Immature natural killer cell (primary cell): ENCODE data around the gene MORC3. TPM values are rescaled to one million over a fixed set of nuclear protein-coding genes. Genes with fewer than 3 reads are reported as not detected.
A peak's percentile ranks its signal among the peaks of the same experiment; 100 is the strongest.

Experiments
- DNase-seq, 3 donors: peaks; one replicate each; pipeline ENCODE4 v3.0.0; 2022; ENCODE audit warnings: mixed read lengths in 1 of 3
- H3K27ac Mint-ChIP-seq, 6 donors: one replicate each; pipeline ENCODE4 v1.8.0; 2020; ENCODE audit warnings: mixed read lengths in 6 of 6, mild to moderate bottlenecking in 5 of 6, inconsistent platforms in 4 of 6, moderate library complexity in 3 of 6
- H3K27me3 Mint-ChIP-seq, 3 donors: one replicate each; pipeline ENCODE4 v1.8.0; 2020 to 2021; ENCODE audit warnings: low read depth in 3 of 3, mild to moderate bottlenecking in 3 of 3, mixed read lengths in 3 of 3, moderate library complexity in 3 of 3, inconsistent platforms in 1 of 3
- H3K36me3 Mint-ChIP-seq, 3 donors: one replicate each; pipeline ENCODE4 v1.8.0; 2020; ENCODE audit warnings: mixed read lengths in 3 of 3, inconsistent platforms in 2 of 3, mild to moderate bottlenecking in 2 of 3
- H3K4me1 Mint-ChIP-seq, 2 donors: one replicate each; pipeline ENCODE4 v1.8.0; 2020; ENCODE audit warnings: inconsistent platforms in 2 of 2, mild to moderate bottlenecking in 2 of 2, mixed read lengths in 2 of 2, moderate library complexity in 1 of 2
- H3K4me3 Mint-ChIP-seq, 5 donors: one replicate each; pipeline ENCODE4 v1.8.0; 2020; ENCODE audit warnings: mild to moderate bottlenecking in 5 of 5, mixed read lengths in 5 of 5, inconsistent platforms in 3 of 5, moderate library complexity in 3 of 5
- H3K9me3 Mint-ChIP-seq, 6 donors: one replicate each; pipeline ENCODE4 v1.8.0; 2020; ENCODE audit warnings: mild to moderate bottlenecking in 6 of 6, mixed read lengths in 6 of 6, inconsistent platforms in 4 of 6, moderate library complexity in 3 of 6
- polyA plus RNA-seq, 3 donors: library from polyadenylated mRNA; unstranded; fragments of 300-500 nt; fragmentation: Illumina TruSeq; gene quantifications; one replicate each; pipeline ENCODE4 v1.2.3, GENCODE V29; 2021

The MORC3 gene
- polyA plus RNA-seq, 3 donors from 2014 or later = 22.0 to 40.6 (median 25.1) TPM

DNA sequence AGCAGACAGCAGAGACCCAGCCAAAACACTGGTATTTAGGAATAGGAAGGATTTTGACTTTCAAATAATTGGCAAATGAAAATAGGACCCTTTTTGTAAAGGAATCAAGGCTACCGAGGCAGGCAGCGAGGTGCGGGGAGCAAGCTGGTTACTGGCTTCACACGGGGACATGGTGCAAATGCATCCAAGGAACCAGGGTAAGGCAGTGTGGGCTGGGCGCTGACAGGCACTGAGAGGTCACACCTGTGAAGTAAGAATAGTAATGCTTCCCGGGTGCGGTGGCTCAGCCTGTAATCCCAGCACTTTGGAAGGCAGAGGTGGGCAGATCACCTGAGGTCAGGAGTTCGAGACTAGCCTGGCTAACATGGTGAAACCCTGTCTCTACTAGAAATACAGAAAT is 80.7 kb downstream of the MORC3 start:
- Mint-ChIP-seq H3K27me3 (peaks cover 0 to 1% (median 0%) of the 10 kb centered on the region in 3 donors), H3K27ac (no peak overlapping the region), H3K9me3 (no peaks in the 10 kb centered on the region), H3K4me1 (peaks cover 9 to 18% of the 10 kb centered on the region in 2 donors), H3K4me3 (no peak overlapping the region), H3K36me3 (peaks cover 6 to 30% (median 26%) of the 10 kb centered on the region in 3 donors)
- no peak for DNase-seq

DNA sequence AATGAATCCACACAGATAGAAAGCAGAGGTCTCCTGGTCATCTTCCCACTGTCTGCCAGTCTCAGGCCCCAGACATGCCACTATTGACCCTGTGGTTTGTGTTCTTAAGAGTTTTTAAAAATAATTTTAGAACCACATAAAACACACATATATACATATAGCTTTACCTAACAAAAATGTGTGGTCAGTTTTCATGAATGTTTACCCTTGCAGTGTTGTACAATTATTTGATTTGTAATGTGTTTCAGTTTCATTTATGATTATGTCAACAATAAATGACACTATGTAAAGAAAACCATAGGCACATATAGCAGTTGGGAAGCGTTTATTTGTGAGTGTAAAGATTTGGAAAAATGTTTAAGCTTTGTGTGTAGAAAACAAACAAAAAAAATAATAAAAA is 82.3 kb downstream of the MORC3 start:
- DNase-seq = no peak
- no peak overlapping the region for H3K27ac Mint-ChIP-seq
- peaks cover 9 to 18% of the 10 kb centered on the region in 2 donors for H3K4me1 Mint-ChIP-seq
- peaks cover 2 to 25% (median 23%) of the 10 kb centered on the region in 3 donors for H3K36me3 Mint-ChIP-seq
- no peaks in the 10 kb centered on the region for H3K9me3 Mint-ChIP-seq
- H3K4me3 Mint-ChIP-seq = no peak overlapping the region
- peaks cover 0 to 1% (median 0%) of the 10 kb centered on the region in 3 donors for H3K27me3 Mint-ChIP-seq

DNA sequence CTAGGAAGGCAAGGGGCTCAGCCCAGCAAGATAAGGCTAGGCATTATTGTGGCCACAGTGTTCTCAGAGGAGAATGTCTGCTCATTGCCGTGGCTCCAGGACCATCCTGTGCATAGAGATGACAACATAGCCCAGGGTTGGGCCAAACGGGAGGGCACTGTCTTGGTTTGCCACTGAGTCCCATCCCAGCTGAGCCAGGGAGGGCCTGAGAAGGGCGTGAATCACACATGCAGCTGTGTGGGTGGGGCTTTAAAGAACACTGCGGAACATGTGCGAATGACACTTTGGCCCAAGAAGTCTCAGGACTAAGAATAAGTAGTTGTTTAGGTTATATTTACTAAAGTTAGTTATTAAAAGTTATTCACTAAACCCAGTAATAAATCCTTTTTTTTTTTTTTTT is 83.7 kb downstream of the MORC3 start:
- peak overlapping the region; percentile 47 to 77 (median 71) for H3K4me3 Mint-ChIP-seq
- H3K27ac Mint-ChIP-seq = peak overlapping the region in 5 of 6 donors; percentile 20 to 82 (median 67)
- peaks cover 0 to 1% (median 0%) of the 10 kb centered on the region in 3 donors for H3K27me3 Mint-ChIP-seq
- peaks cover 4 to 34% (median 28%) of the 10 kb centered on the region in 3 donors for H3K36me3 Mint-ChIP-seq
- H3K4me1 Mint-ChIP-seq = peaks cover 9 to 18% of the 10 kb centered on the region in 2 donors
- peak; percentile 29 to 42 (median 38) for DNase-seq
- H3K9me3 Mint-ChIP-seq = no peaks in the 10 kb centered on the region

DNA sequence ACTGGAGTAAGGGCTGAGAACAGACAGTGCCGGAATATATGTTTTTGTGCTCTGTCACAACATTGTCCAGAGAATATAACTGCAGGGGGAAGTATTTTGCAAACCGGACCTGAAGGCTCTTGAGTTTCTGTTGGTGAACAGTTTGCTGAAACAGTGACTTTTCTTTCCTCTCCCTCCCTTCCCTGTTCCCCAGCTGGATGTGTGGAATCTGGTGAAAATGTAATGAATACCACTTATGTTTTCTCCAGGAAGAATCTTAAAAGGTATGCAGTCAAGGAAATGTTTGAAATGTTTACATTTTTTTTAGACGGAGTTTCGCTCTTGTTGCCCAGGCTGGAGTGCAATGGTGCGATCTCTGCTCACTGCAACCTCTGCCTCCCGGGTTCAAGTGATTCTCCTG is 88.6 kb downstream of the MORC3 start:
- H3K9me3 Mint-ChIP-seq = no peaks in the 10 kb centered on the region
- H3K27me3 Mint-ChIP-seq = no peaks in the 10 kb centered on the region

DNA sequence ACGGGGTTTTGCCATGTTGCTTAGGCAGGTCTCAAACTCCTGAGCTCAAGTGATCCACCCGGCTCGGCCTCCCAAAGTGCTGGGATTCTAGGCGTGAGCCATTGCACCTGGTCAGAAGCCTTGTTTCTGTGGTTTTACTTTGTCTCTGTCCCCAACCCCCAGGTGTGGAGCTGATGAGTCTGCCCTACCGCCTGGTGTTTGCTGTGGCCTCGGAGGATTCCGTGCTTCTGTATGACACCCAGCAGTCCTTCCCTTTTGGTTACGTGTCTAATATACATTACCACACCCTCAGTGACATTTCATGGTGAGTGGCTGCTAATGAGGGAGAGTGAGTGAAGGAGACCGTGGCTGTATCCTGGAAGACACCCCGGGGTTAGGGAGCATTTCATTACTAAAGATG is 91.3 kb downstream of the MORC3 start:
- DNase-seq = no peak
- Mint-ChIP-seq H3K27me3 (peaks cover 0 to 4% (median 0%) of the 10 kb centered on the region in 3 donors), H3K27ac (no peak overlapping the region), H3K9me3 (no peaks in the 10 kb centered on the region), H3K36me3 (peaks cover 16 to 60% (median 37%) of the 10 kb centered on the region in 3 donors), H3K4me3 (no peak overlapping the region), H3K4me1 (no peaks in the 10 kb centered on the region)

More for the DNA sequence above, 88.6 kb downstream of the MORC3 start:
- Mint-ChIP-seq H3K4me3 (no peak overlapping the region), H3K4me1 (peaks cover 4 to 5% of the 10 kb centered on the region in 2 donors), H3K36me3 (peaks cover 13 to 41% (median 29%) of the 10 kb centered on the region in 3 donors), H3K27ac (no peak overlapping the region)
- DNase-seq = no peak

DNA sequence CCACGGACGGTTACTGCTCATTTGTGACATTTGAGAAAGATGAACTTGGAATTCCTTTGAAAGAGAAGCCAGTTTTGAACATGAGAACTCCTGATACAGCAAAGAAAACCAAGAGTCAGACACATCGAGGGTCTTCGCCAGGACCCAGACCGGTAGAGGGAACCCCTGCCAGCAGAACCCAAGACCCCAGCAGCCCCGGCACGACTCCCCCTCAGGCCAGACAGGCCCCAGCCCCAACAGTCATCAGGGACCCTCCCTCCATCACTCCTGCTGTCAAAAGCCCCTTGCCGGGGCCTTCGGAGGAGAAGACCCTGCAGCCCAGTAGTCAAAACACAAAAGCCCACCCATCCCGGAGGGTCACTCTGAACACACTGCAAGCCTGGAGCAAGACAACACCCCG is 92.9 kb downstream of the MORC3 start:
- no peak for DNase-seq
- H3K9me3 Mint-ChIP-seq = no peaks in the 10 kb centered on the region
- H3K36me3 Mint-ChIP-seq = peaks cover 12 to 56% (median 26%) of the 10 kb centered on the region in 3 donors
- H3K27ac Mint-ChIP-seq = peak overlapping the region in 1 of 6 donors; percentile 62
- no peaks in the 10 kb centered on the region for H3K4me1 Mint-ChIP-seq
- peaks cover 0 to 7% (median 0%) of the 10 kb centered on the region in 3 donors for H3K27me3 Mint-ChIP-seq
- no peak overlapping the region for H3K4me3 Mint-ChIP-seq

DNA sequence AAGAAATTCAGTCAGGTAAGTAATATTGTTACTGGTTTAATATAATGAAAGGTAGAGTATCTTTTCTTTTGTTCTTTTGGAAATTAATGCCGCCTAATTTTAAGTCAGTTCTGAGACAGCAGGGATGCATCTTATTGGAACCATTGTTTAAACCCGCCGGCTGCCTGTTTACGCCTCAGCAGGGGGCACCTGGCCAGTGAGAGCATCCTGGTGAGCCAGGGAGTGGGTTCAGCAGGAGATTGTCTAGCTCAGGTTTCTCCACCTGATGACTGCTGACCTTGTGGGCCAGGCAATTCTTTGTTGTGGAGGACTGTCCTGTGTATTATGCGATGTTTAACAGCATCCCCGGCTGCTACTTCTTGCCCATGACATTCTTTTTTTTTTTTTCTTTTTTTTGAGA is 95.4 kb downstream of the MORC3 start:
- Mint-ChIP-seq H3K9me3 (no peaks in the 10 kb centered on the region), H3K27ac (no peak overlapping the region), H3K4me3 (no peak overlapping the region)

DNA sequence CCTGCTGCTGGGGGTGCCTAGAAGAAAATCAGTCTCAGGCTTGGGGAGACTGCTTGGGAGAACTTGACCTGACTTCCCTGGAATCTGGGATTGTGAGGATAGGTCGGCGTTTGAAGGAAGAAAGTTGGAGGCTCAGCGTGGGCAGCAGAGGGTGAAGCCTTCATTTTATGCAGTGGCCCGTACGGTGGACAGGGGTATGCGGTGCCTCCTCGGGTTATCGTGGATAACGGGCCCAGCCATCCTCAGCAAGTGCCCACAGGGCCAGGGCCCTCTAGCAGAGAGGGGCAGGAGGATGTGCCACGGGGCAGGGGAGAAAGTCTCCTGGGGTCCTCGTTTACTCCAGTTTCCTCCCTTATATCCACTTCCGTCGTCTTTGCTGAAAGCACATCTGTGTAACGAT is 99.2 kb downstream of the MORC3 start:
- H3K27me3 Mint-ChIP-seq = peaks cover 0 to 11% (median 0%) of the 10 kb centered on the region in 3 donors
- peak overlapping the region in 1 of 6 donors; percentile 55 for H3K27ac Mint-ChIP-seq
- H3K9me3 Mint-ChIP-seq = no peaks in the 10 kb centered on the region
- DNase-seq = no peak
- peaks cover 15 to 30% of the 10 kb centered on the region in 2 donors for H3K4me1 Mint-ChIP-seq
- peaks cover 3 to 23% (median 4%) of the 10 kb centered on the region in 3 donors for H3K36me3 Mint-ChIP-seq
- no peak overlapping the region for H3K4me3 Mint-ChIP-seq

More for the DNA sequence above, 95.4 kb downstream of the MORC3 start:
- peaks cover 0 to 9% (median 0%) of the 10 kb centered on the region in 3 donors for H3K27me3 Mint-ChIP-seq
- peaks cover 12 to 45% (median 19%) of the 10 kb centered on the region in 3 donors for H3K36me3 Mint-ChIP-seq
- peaks cover 0 to 9% of the 10 kb centered on the region in 2 donors for H3K4me1 Mint-ChIP-seq
- DNase-seq = no peak

DNA sequence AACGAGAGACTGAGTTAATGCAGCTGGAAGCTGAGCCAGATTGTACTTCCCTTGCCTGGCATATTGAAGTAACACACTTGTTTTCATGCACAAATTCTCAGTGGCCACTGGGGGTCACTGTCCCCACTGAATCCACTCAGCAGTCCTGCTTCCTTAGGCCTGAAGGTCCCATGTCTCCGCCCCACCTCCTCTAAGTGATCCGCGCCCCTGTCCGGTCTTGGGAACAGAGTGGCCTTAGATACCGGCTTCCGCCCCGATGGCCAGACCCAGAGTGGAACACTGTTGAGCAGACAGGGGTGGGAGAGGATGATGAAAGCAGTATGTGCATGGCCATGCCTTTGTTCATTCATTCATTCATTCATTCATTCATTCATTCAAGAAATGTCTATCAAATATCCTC is 100.0 kb downstream of the MORC3 start:
- H3K27me3 Mint-ChIP-seq = peaks cover 0 to 11% (median 0%) of the 10 kb centered on the region in 3 donors
- peak; percentile 38 to 44 (median 42) for DNase-seq

DNA sequence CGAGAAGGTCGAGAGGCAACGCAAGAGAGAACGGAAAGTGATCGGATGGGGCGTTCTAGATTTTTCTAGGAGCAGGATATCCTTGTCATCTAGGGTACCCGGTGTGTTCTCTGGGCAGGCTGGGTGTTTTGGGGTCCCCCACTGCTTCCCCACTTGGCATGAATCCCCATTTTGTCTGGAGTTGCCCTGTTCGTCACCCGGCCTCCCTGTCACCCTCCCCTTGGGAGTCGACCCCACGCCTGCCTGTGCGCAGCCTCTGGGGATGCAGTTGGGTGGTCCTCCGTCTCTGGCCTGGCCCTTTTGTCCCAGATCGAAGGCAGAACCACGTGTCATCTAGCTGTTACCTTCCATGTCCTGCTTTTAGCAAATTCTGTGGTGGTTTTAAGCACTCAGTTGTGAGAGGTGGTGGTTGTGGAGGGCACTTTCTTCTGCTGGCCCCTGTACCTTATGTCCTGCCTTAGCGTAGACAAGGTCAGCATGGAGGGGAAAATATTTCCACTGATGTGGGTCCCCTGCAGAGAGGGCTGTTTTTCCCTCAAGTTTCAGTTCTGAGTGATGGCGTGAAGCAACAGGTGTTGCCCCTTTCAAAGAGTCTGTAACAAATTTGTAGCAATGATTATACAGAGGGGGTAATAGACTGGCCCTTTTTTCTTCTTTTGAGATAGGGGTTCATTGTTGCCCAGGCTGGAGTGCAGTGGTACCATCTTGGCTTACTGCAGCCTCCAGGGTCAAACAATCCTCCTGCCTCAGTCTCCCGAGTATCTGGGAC is 100.8 kb downstream of the MORC3 start:
- no peaks in the 10 kb centered on the region for H3K9me3 Mint-ChIP-seq
- peaks cover 3 to 12% (median 3%) of the 10 kb centered on the region in 3 donors for H3K36me3 Mint-ChIP-seq
- peaks cover 17 to 40% of the 10 kb centered on the region in 2 donors for H3K4me1 Mint-ChIP-seq
- no peak overlapping the region for H3K4me3 Mint-ChIP-seq
- no peak overlapping the region for H3K27ac Mint-ChIP-seq
- H3K27me3 Mint-ChIP-seq = peaks cover 0 to 11% (median 0%) of the 10 kb centered on the region in 3 donors
- no peak for DNase-seq

More for the DNA sequence above, 100.0 kb downstream of the MORC3 start:
- no peak overlapping the region for H3K27ac Mint-ChIP-seq
- peaks cover 3 to 18% (median 3%) of the 10 kb centered on the region in 3 donors for H3K36me3 Mint-ChIP-seq
- no peak overlapping the region for H3K4me3 Mint-ChIP-seq
- H3K4me1 Mint-ChIP-seq = peaks cover 17 to 38% of the 10 kb centered on the region in 2 donors
- H3K9me3 Mint-ChIP-seq = no peaks in the 10 kb centered on the region

DNA sequence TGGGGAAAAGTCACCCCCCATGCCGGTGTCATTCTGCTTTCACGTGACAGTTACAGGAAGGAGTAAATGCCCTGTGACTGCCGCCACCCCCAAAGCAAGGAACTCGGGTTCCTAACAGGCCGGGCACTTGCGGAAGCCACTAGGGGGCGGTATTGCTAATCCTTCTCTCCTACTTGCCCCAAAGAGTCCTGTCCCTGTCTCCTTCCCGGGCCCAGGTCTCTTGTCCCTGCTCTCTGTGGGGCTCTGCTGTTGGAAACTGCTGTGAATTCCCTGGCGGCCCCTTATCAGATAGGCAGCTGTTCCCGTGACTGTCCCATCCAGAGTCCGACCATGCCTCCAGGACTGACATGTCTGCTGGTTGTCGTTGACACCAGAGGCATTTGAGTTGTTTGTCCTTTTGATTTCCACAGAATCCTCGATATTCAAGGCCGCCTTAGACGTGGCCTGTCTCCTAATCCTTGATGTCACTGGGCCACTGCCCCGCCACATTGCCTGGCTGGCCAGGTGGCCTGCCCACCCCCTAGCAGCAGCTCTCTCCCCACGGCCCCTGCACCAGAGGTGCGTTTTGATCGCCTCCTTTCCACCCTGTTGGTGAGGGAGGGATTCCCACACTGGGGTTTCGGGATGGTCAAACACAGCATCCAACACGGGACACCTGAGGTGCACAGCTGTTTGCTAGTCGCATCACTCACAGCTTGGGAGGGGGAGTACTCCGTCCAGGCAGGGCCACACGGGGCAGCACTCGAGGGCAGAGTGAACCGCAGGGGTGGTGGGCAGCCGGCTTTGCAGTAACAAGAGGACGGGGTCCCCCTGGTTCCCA is 102.5 kb downstream of the MORC3 start:
- peak; percentile 24 to 32 (median 32) for DNase-seq

DNA sequence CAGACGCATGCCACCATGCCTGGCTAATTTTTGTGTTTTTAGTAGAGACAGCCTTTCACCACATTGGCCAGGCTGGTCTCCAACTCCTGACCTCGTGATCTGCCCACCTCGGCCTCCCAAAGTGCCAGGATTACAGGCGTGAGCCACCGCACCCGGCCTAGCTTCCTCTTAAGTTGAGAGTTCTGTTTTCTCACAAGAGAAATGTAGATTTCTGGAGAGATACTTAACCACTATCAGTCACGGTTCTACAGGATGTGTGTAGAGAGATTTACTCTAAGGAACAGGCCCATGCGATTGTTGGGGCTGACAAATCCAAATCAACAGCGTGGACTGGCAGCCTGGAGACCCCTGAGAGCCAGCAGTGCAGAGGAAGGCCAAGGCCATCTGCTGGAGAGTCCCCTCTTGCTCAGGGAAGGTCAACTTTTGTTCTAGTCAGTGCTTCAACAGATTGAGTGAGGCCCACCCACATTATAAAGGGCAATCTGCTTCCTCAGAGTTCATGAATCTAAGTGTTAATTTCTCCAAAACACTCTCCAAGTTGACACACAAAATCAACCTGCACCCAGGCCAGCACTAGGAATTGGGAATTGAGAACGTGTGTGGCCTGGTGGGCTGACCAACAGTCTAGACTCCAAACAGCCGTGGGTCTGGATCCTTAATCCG is 103.9 kb downstream of the MORC3 start:
- Mint-ChIP-seq H3K9me3 (no peaks in the 10 kb centered on the region), H3K27me3 (peaks cover 0 to 9% (median 0%) of the 10 kb centered on the region in 3 donors), H3K27ac (peak overlapping the region; percentile 2 to 85 (median 73)), H3K4me3 (peak overlapping the region in 4 of 5 donors; percentile 44 to 79 (median 58)), H3K4me1 (peaks cover 21 to 45% of the 10 kb centered on the region in 2 donors), H3K36me3 (no peaks in the 10 kb centered on the region)
- peak in 1 of 3 donors; percentile 34 for DNase-seq

More for the DNA sequence above, 102.5 kb downstream of the MORC3 start:
- Mint-ChIP-seq H3K27me3 (peaks cover 0 to 6% (median 0%) of the 10 kb centered on the region in 3 donors), H3K27ac (peak overlapping the region in 2 of 6 donors; percentile 26 to 44), H3K9me3 (no peaks in the 10 kb centered on the region), H3K36me3 (peaks cover 0 to 3% (median 0%) of the 10 kb centered on the region in 3 donors), H3K4me1 (peaks cover 17 to 40% of the 10 kb centered on the region in 2 donors), H3K4me3 (no peak overlapping the region)

DNA sequence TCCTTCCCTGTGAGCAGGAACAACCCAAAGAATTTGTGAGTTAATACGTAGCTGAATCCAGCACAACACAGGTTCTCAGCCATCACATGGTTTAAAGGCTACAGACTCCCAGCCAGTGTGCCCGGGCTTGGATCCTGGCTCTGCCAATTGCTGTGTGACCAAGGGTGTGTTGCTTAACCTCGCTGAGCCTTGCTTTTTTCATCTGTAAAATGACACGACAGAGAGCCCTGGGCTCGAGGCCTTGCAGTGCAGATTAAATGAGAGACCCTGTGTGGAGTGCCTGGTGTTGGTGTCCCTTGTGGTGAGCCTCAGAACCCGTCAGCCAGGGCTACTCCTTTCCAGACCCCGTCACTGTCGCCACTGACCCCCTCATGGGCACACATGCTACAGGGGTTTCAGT is 104.6 kb downstream of the MORC3 start:
- Mint-ChIP-seq H3K36me3 (no peaks in the 10 kb centered on the region), H3K27ac (peak overlapping the region in 2 of 6 donors; percentile 52 to 74), H3K4me3 (no peak overlapping the region), H3K9me3 (no peaks in the 10 kb centered on the region), H3K4me1 (peaks cover 25 to 51% of the 10 kb centered on the region in 2 donors), H3K27me3 (peaks cover 0 to 7% (median 0%) of the 10 kb centered on the region in 3 donors)
- DNase-seq = no peak
